GM18526 (cell line): Measurements from ENCODE around the gene MOB2.

Source experiments
- POLR2A ChIP-seq: IDR thresholded peaks from 3 replicates; pipeline ENCODE4 v1.6.1; 2011; ENCODE audit not compliant: insufficient read length; ENCODE audit errors: extremely low read depth

Gene MOB2

GRCh38 chr11:1422981-1423380, 63.6 kb downstream of the MOB2 start:
- no peak for TF ChIP-seq POLR2A

GRCh38 chr11:1422481-1422880, 64.1 kb downstream of the MOB2 start:
- TF ChIP-seq POLR2A, result no peak

GRCh38 chr11:1421291-1421690, 65.3 kb downstream of the MOB2 start:
- no peak for TF ChIP-seq POLR2A

- TF ChIP-seq POLR2A, result no peak
Observed at GRCh38 chr11:1419811-1420210, 66.8 kb downstream of the MOB2 start.
